Stimulated activated CD4-positive, alpha-beta T cell treated with anti-CD3 and anti-CD28 coated beads, Interleukin-2, amount 100 ng/mL, for 48 hours (primary cell): ENCODE data around the gene B3GALNT2.
"Not testable (repeated sequence)": the region's sequence is repeated elsewhere in the genome, so short reads cannot be mapped to it uniquely, and the experiment has no call there.

ENCODE experiments used
- DNase-seq, 2 donors: peaks; one replicate each; pipeline ENCODE4 v3.0.0-alpha.2; 2020

B3GALNT2 gene

DNA sequence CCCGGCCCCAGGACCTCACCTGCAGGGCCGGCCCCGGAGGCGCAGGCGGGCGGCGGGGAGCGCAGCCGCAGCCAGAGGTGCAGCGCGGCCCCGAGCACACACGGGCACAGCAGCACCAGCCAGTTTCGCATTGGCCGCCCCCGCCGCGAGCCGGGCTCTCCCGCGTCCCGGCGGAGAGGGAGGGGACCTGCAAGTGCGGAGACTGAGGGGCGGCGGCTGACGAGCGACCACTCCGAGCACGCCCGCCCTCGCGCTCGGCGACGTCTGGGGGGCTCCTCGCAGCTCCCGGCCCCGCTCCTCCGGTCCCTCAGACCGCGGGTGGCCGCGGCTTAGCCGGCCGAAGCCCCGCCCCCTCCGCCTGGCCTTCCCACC is at the start of gene B3GALNT2:
Gene B3GALNT2, minus strand, starts transcription at position 331 of the 372 bp plus-strand sequence. Its CDS starts 200 bp downstream, at position 131.
- DNase-seq: no peak

DNA sequence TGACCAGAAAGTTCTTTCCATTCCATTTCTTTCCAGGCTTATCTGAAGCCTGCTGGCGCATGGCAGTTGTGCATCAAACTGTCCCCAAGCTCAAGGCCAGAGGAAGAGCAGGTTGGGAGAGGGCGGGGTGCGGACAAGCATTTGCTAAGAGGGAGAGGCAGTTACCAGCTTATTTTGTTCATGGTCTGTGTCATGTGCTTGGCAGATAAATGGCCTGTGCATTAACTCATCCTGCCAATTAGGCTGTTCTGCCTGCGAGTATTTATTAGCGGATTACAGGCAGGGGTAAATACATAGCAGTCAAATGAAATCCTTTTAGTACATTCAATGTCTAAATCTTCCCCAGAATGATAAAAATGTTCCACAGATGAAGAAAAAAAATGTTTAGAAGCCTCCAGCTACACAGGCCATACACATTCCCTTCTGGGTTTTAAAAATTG is 48.9 kb upstream of the B3GALNT2 start:
- no peak for DNase-seq

DNA sequence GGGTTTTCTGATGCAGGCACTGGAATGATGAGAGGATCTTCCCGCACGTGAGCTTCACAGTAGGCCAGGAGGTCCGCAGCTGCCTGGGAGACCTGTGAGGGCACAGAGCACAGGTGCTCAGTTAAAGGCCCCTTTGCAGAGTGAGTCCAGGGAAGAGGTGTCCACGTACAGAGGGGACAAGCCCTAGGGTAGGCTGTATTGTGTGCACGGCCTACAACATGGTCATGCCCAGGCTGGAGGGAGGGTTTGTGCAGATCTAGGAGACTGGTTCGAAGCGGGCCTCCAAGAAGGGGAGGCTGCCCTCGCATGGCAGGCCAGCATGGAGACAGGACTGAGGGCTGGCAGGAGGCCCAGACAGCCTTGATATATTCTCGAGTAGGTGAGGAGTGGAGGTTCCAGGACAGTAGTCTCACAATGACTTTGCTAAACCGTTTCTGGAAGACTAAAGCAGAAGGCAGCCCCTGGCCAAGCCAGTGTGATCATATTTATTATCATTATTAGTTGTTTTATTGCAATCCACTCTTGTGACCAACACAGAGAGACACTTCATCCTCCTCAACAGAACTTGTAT is 48.0 kb upstream of the B3GALNT2 start:
- no peak for DNase-seq

DNA sequence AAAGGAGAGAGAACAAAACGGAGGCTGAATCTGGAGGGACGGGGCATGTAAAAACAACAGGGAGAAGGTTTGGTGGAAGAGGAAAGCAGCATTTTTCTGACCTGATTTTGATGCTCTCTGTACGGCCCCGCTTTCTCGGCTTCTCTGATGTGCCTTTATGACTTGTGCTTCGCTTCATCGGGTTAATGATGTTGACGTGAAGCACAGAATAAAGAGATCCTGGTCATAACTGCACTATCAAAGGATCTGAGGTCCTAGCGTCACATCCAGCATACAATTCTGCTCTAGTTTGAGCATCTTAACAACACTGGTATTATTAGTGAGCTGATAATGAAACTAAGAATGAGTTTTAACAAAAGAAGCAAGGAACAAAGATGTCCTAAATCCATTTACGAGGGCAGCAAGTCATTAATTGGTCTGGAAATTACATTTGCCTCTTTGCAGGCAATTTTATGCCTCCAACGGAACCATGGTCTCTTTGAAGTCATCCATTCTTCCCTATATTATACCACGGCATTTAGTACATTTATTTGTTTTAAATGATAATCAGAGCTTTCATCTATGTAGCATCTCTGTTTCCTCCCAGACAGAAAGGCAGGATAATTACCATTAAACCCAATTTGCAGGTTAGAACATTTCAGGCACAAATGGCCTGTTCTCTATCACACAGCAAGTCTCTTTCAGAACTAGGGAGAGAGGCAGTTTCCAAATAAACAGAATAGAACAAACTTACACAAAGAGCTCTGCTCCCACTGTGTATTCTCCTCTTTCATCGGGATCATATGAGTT is 45.3 kb upstream of the B3GALNT2 start:
- DNase-seq: no peak

DNA sequence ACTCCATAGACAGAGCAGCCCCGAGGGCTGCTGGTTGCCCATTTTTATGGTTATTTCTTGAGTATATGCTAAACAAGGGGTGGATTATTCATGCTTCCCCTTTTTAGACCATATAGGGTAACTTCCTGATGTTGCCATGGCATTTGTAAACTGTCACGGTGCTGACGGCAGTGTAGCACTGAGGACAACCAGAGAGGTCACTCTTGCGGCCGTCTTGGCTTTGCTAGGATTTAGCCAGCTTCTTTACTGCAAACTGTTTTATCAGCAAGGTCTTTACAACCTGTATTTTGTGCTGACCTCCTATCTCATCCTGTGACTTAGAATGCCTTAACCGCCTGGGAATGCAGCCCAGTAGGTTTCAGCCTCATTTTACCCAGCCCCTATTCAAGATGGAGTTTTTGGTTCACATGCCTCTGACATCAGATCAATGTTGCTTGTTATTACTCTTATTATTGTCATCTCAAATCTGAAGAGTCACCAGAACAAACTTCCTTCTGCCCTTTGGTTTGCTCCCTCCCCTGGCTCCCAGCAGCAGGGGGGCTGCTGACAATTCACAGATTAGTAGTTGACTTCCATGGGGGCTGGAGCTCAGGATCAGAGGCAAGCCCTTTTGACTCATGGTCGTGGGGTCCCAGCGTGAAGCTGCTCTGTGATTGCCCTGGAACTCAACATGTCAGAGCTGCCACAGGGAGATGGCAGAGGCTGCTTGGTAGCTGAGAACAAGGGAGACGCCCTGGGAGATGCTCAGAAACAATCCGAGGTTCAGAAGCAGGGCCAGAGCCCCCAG is 42.3 kb upstream of the B3GALNT2 start:
- not testable (repeated sequence) for DNase-seq

DNA sequence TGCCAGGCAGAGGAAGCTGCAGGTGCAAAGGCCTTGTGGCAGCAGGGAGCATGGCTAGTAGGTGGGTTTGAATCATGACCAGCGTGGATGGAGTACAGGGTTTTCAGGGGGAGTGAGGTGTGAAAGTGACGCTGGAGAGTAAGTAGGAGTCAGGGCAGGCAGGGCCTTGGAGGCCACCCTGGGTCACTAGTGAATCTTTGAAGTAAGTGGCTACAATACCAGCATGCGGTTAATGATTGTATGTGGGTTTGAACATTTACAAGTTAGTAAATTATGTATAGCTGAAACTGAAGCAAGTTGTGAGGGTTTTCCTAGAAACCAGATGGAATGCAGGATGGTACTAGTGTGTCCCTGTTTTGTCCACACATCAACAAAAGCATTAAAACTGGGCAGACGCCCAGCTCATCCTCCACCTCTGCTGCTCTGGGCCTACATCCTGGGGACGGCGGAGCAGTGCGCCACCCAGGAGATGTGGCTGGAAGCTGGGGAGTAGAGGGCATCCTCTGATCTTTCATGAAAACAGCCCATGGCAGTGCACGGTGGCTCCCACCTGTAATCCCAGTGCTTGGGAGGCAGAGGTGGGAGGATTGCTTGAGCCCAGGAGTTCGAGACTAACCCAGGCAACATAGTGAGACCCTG is 41.2 kb upstream of the B3GALNT2 start:
- no peak for DNase-seq

DNA sequence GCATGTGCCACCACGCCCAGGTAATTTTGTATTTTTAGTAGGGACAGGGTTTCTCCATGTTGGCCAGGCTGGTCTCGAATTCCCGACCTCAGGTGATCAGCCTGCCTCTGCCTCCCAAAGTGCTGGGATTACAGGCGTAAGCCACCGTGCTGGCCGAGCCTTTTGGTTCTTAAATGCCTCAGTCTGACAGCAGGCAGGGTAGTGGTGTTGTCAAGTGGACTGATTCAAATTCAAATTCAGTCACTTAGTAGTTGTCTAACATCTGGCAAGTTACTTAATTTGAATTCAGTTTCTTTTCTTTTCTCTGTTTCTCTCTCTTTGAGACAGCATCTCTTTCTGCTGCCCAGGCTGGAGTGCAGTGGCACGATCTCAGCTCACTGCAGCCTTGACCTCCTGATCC is 38.6 kb upstream of the B3GALNT2 start:
- DNase-seq: not testable (repeated sequence)

DNA sequence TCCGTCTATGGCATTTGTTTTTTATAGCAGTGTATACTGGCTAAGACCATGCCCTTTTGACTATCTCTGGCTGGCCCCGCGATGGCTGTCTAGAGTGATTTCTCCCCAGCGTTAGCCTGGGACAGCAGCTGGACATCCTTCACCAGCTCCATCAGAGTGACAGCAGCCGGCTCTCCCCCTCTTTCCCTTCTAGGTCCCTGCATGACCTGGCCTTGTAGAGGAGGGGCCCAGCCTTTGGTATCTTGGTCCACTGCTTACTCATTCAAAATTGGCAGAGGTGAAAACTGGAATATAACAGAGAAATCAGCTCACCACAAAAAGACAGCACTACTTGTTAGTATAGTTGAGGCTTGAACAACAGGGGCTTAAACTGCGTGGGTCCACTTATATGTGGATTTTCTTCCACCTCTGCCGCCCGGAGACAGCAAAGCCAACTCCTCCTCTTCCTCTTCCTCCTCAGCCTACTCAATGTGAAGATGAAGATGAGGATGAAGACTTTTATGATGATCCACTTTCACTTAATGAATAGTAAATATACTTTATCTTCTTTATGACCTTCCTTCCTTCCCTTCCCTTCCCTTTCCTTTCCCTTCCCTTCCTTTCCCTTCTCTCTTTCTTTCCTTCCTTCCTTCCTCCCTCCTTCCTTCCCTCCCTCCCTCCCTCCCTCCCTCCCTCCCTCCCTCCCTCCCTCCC is 29.4 kb upstream of the B3GALNT2 start:
- DNase-seq: no peak

DNA sequence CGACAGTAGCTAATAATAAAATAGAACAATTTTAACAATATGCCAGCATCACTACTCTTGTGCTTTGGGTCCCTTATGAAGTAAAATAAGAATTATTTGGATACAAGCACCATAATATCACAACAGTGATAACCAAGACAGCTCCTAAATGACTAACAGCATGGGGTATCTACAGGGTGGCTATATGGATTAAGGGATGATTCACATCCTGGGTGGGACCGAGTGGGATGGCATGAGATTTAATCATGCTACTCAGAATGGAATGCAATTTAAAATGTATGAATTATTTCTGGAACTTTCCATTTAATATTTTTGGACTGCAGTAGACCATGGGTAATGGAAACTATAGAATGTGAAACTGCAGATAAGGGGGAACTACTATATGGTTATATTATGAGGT is 28.1 kb upstream of the B3GALNT2 start:
- no peak for DNase-seq

DNA sequence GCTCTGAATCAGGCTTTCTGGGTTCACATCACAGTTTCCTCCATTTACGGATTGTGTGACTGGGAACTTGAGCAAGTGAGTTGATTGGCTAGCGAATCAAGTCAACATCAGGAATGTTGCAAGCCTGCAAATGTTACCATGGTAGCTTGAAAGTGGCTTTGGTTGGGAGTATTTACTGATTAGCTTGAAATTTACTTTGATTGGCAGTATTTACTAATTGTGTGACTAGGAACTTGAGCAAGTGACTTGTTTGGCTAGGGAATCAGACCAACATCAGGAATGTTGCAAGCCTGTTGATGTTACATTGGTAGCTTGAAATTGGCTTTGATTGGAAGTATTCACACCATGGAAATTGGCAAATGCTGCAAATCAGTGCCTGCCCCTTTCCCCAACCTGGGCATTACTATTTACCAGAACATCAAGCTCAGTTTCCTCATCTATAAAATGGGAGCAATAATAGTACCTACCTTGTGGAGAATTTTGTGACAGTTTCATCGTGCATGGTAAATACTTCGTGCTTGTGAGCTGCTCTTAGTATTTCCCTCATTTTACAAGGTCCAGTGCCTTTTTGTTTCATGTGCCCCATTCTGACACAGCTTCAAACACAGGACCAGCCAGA is 23.1 kb upstream of the B3GALNT2 start:
- DNase-seq: no peak

DNA sequence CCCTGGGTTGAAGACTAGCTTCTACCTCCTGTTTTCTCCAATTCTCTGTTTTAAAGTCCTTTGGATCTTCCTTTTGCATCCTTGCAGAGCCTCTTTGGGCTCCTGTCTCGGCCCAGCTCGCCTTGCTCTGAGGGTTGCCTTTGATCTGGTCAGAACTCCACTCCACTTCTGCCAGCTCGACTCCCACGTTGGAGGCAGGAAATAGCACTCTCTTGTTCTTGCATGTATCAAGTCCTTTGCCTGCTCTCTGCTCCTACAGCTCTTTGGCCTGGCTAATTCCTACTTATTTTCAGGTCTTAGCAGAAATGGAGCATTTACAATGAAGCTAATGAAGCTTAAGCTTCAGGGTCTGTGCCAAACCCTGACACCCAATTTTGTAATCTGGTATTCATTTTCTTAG is 21.1 kb upstream of the B3GALNT2 start:
- no peak for DNase-seq

DNA sequence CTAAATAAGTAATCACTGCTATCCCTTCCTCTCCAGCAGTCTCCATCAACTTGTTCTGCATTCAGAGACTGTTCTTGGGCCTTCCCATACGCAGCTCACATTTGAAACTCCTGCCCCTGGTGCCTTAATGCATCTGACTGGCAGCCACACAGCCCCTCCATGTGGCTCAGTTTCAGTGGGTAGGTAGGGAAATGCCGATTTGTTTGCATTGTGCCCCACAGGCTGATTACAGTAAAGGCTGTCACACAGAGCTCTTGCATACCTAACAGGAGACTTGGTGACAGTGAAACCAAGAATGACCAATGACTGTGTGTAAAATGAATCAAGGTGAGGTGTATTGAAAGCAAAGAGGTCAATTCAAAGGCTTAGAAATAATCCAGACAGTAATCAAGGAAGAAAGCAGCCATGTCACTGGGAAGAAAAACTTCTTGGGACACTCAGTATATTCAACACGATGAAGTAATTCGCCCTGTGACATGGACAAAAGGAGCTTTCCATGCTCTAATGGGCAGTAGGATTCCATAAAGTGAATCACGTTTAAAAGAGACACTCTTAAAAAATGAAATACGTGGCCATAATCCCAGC is 12.7 kb upstream of the B3GALNT2 start:
- DNase-seq: no peak

DNA sequence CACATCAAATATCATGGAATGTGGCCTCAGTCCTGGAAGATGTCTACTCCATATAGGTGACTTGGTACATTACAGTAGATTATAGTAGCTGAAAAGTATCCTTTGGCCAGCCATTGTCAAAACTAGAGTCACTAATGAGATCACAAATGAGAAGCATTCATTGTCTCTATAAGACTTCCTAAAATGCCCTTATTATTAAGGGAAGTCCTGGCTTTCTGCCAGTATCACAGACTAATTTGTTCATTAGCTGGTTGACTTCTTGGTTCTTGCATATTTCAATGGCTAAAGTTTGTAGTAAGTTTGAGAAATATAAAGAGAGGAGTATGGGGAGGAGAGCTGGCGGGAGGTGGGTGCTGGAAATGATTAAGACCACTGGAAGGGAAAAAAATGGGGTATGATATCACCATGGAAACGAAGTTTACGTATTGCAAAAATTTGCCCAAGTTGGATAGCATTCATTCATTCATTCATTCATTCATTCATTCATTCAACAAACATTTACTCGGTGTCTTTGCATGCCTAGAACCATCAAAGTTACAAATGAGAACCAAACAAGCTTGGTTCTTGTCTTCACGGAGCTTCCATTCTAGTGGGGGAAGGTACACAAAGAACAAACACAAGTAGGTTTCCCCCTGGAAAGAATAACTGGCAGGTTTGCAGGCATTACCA is 11.7 kb upstream of the B3GALNT2 start:
- no peak for DNase-seq

DNA sequence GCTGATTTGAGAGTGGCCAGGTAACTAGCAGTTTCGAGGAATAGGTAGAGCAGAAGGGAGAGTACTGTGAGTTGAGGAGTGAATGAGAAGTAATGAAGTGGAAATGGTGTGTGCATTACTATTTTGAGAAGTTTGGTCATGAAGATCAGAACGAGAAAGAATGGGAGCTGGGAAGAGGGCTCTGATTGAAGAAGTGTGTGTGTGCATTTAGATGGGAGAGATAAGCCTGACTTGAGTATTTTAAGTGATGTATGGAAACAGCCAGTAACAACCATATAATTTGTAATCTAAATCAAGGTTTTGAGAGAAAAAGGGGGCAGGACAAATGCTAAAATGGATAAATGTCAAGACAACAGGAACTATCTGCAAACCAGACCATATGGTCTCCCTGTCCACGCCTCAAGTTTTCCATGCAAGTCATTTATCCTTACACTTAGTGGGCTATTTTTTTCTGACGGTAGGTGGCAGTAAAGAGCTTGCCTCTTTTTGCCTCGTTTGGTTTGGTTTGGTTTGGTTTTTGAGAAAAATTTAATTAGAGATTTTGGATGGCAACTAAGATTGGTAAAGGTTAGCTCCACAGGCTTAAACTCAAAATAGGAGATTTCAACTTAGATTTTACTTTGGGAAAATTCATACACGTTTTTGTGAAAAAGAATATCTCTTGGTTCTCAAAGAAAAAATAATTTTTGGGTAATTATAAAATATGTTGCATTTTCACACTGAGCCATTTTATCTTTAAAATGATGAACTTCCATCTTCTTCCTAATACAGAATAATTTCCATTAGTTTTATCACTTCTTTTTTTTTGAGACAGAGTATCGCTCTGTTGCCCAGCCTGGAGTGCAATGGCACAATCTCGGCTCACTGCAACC is 9.5 kb upstream of the B3GALNT2 start:
- DNase-seq: peak; percentile 58 to 59

DNA sequence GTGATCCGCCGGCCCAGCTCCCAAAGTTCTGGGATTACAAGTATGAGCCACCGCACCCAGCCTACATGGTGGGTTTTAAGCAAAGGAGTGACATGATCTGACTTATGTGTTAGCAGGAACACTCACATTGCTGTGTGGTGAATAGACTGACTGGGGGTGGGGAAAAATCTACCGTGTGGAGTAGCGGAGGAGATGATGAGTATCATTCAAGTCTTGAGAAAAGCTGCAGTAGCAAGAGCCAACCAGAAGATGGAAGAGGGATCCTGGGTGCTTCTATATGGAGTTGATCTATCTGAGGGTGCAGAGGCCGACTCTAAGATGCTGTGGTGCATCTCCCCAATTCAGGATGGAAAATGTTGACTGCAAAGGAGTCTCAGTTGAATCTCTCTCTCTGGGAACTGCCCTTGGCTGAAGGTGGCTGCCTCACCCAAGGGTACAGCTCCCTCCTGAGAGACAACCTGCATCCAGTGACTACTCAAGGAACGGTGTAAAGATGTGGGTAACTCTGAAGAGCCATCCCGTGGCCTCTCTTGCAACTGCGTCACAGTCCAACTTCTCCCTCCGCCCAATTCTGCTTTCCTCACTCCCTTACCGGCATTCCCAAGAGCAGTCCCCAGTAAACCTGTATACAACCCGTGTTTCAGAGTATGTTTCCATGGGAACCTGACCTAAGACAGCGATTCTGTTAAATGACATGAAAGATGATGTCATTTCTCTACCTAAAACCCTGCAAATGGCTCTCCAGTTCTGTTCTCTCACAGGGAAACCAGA is 7.4 kb upstream of the B3GALNT2 start:
- DNase-seq: no peak

DNA sequence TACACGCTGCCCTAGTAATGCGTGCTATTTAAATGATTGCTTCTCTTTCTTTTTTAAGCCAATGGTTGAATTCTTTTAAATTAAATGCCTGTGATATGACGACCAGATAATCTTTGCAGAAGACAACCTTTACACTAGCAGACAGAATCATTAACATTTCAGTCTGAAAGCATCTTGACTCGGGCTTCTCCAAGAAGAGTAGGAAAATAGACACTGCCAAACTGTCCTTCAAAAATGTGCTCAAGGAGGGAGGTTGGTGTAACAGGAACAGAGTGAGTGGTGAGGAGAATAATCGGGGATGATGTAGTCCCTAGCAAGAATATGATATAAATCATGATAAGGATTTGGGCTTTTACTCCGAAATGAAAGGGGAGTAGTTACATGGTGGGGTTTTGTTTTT is 6.6 kb upstream of the B3GALNT2 start:
- no peak for DNase-seq

DNA sequence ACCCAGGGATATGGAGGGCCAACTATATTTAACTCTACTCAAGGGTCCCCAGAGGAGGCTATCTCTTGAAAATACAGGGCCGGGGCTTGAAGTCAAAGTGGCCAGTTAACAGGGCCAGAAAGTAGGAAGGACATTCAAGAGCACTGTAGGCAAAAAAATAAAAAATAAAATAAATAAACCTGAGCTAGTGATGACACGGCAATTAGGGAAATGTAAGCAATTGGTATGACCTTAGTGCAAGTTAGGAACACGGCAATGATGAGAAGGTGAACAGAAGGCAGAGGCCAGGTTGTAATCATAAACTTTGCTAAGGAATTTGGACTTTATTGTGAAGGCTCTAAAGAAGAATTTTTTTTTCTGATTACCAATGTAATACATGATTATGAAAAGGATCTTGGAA is 3.4 kb upstream of the B3GALNT2 start:
- no peak for DNase-seq

DNA sequence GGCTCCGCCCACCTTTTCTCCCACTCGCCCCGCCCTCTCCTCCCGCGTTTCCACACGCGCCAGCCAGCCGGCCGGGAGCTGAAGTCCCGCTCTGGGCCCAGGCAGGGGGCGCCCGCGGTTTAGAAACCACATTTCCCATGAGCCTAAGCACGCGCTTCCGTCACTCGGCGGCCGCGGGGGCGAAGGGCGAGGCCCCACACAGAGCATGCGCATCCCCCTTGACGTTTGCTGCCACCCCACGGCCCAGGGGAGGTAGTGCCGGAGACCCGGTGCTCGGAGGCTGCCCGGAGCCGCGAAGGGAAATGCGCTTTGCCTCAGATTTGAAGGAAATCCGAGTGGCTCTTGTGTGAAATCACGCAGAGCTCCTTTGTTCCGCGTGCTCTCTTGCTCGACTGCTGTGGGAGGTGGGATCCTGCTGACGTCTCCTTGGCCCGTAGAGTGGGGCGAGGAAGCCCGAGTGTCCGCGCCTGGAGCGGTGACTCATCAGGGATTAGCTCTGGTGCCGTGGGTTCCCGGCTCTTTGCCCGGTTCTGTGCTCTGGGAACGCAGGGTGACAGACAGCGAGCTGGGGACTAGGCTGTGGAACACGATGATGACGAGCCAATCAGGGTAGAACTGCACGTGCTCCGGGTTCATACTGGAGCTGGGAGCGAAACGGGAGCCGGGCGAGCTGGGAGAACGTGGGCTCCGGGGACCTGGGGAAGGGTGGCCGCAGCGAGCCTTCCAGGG is 406 bp upstream of the B3GALNT2 start:
- DNase-seq: peak; percentile 97 to 98
